HG03108 (cell line): ENCODE data around the gene HMX1.

ENCODE experiments used
- ATAC-seq: cut with Tn5 transposase; IDR thresholded peaks from one replicate; pipeline ENCODE4 v1.9.1; 2021; ENCODE audit warnings: moderate library complexity; ENCODE audit not compliant: unreplicated experiment

The HMX1 gene

DNA sequence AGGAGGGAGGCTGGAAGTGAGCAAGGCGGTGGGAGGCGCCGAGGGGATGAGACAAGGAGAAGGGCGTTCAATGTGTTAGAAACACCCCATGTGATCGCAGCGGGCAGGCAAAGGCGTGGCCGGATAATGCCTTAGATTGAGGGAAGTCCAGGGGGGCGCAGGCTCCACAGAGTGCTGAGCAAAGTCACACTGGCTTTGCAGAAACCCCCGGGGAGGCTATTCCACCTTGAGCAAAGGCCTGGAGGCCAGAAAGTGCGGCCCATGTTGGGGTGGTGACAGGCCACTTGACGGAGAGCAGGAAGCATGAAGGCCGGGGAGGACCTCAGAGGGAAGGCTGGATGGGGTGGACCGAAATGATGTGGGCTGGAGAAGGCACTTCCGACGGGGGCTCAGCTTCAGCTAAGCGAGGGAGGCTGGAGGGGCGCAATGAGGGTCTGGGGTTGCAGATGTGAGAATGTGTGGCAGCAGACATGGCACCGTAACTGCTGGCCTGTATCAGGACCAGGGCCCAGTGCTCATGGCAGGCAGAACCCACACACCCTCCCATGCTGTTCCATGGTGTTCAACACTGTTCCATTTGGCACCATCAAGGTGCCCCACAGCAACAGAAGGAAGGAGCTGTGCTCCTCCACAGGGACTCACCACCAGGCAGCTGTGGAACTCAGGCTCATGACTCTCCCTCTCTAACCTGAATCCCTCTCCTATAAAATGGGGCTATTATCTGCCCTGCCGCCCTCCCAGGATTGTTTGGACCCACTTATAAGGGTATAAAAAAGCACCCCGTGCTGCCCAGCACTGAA is 50.3 kb downstream of the HMX1 start:
- ATAC-seq, result no peak

DNA sequence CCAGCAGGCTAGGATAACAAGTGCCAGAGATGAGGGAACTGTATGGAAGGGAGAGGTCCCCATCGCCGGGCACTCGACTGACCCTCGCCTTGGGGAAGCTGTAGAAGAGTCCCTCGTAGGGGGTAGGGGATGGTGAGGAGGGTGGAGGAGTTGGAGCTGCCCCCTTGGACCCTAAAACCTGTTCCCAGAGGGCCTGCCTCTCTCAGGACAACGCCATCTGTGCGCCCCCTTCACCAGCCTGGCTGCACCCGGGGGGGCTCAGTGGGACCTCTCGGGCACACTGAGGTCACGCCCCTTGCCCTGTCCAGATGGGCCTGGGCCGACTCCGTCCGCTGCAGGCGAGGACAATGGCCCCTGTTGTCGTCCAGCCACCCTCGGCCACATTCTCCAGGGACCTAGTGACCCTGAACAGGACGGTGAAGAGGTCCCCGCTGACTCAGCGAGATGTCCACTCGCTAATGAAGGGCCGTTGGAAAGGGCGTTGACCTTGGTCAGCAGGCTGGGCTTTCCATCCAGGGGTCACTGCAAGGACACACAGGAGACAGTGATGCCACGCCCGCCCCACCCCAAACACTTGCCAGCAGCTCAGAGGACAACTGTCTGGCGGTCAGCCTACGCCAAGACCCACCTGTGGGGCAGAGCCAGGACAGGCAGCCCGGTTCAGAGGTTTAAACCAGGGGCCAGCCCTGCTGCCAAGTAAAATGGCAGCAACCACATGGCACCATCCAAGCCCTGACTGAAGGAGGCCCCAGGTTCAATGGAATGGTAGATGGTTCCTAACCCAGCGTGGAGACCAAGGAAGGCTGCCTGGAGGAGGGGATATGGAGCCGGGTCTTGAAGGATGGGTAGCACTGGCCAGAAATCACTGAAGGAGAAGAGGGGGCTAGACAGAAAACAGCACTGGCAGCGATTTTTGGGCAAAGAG is 51.2 kb downstream of the HMX1 start:
- no peak for ATAC-seq

DNA sequence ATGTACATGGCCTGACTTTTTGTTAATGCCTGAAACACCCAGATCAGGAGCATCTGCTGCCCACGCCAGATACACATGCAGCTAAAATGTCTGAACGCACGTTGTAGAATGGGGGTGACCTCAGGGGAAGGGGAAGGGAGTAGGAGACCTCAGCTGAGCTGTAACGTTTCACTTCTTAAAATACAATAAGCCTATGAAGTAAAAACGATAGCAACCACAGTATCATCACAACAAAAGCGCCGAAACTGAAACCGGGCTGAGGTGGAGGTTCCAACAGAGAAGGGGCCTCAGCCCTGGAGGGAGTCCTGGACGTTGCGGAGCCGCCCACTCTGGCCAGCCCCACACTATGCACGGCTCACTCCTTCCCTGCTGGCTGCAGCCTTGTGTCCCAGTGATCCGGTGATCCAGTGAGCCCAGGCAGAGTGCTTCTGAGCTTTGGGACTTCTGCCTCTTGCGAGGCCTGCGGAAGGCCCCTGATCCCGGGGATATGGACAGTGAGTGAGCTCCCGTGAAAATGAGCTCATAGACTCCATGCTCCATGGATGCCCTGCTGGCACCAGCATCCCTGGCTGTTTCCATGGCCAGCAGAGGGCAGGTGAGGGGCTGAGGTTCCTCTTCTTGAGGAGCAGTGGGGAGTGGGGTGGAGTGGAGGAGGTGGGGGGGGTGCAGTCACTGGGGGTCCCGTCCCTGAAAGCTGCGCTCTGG is 52.0 kb downstream of the HMX1 start:
- no peak for ATAC-seq

DNA sequence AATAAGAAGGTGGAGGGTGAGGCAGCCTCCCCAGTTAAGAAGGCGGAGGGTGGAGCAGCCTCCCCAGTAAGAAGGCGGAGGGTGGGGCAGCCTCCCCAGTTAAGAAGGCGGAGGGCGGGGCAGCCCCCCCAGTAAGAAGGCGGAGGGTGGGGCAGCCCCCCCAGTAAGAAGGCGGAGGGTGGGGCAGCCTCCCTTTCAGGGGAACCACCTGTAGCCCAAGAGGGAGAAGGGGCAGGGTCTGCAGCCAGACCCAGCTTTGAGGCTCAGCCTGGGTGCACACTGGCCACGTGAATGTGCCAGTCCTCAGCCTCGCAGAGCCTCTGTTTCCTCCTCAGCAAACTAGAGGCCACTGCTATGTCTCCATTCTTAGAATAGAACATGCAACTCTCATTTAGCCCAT is 52.6 kb downstream of the HMX1 start:
- no peak for ATAC-seq

DNA sequence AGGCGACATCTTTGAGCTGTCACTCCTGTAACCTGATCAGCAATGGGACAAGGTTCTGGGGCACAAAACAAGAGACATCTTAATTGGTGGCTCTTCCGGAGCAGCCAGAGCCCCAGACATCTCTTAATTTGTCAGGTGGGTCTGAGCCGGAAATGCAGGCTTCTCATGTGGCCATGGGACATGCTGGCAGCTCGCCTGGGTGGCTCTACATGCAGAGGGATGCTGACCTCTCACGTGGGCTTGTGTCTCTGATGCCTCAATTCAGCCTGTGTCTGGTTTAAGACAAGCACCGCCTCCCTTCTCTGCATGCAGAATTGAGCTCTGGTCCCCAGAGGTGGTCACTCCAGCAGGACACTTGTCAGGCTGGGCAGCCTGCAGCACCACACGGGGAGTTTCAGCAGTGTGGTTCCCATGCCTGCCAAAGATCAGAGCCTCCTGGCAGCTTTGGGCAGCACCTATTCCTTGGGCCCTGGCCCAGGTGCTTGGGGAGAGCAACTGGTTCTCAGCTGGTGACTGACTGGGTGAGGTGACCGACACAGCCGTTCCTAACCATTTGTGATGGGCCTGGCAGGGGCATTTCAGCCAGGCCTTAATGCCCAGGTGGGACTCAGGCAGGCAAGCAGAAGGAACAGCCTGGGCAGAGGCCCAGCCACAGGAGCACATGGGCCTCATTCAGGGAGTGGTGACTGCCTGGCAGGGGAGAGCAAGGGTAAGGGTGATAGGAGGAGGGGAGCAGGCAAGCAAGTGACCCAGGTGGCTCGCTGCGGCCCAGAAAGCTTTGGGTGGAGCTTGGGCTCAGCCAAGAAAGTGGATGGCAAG is 53.4 kb downstream of the HMX1 start:
- no peak for ATAC-seq

DNA sequence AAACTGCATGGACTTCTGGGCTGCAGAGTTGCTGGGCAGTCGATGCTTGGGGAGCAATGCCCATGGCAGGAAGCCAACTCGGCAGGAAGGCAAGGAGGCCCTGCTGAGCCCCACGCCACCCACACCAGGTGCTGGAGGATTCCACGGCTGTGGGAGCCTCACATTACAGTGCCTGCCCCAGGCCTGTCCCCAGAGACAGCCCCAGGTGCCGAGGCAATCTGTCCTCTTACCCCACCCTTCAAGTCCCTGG is 53.9 kb downstream of the HMX1 start:
- no peak for ATAC-seq

DNA sequence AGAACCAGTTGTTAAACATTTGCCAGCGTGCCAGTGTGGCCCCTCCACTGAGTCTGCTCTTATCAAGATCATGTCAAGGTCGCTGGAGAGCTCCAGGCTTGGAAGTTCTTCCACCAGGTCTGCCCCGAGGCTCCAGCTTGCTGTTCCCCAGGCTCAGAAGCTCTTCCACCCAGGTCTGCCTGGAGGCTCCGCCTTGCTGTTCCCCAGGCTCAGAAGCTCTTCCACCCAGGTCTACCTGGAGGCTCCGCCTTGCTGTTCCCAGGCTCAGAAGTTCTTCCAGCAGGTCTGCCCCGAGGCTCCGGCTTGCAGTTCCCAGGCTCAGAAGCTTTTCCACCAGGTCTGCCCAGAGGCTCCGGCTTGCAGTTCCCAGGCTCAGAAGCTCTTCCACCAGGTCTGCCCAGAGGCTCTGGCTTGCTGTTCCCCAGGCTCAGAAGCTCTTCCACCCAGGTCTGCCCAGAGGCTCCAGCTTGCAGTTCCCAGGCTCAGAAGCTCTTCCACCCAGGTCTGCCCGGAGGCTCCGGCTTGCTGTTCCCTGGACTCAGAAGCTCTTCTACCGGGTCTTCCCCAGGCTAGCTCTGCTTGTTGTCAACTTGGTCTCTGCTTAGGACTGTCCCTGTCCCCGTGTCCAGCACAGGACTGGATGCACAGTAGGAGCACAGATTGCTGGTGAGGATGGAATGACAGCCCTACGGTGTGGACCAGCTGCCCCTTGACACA is 54.4 kb downstream of the HMX1 start:
- no peak for ATAC-seq
